ENCODE results near the gene COL6A1. TPM values are rescaled to one million over a fixed set of nuclear protein-coding genes. Genes with fewer than 3 reads are reported as not detected.

COL6A1 gene
- total RNA-seq, 1 experiment from 2014 or later: 87.5 TPM

GRCh38 chr21:45976701-45977311 is 4.8 kb upstream of the COL6A1 start:
- ChIA-PET CTCF (no interaction called here), RAD21 (ENCODE audit: low non-redundant PET in 1 of 2, low total read pairs in 2 of 2, uncharacterized antibody in 2 of 2, unreplicated experiment in 2 of 2) (no interaction called here), POLR2A (no interaction called here)
- Histone ChIP-seq H3K9ac (ENCODE audit: low read length) (no peak overlapping the region), H3K4me2 (ENCODE audit: low read length) (no peak overlapping the region), H3K27ac (ENCODE audit: low read depth, low read length) (no peak overlapping the region), H3K9me2 (ENCODE audit: insufficient read depth) (no peaks in the 10 kb centered on the region), H3K9me3 (ENCODE audit: control insufficient read depth in 1 of 2, insufficient read depth in 1 of 2, low read depth in 1 of 2, low read length in 2 of 2) (no peaks in the 10 kb centered on the region), H3K27me3 (ENCODE audit: insufficient read depth, low read length) (no peaks in the 10 kb centered on the region), H4K20me1 (ENCODE audit: insufficient read depth) (no peaks in the 10 kb centered on the region), H3K4me3 (replicated peaks in 1 of 2; ENCODE audit: low read depth in 1 of 2, low read length in 2 of 2) (no peak overlapping the region), H3K36me3 (ENCODE audit: control insufficient read depth in 1 of 2, insufficient read depth in 2 of 2, low read length in 2 of 2) (no peaks in the 10 kb centered on the region), H3K79me2 (ENCODE audit: insufficient read depth, low read length) (no peaks in the 10 kb centered on the region), H2AFZ (ENCODE audit: low read depth, low read length, poor library complexity, severe bottlenecking) (no peak overlapping the region), H3K4me1 (ENCODE audit: control insufficient read depth in 1 of 2, insufficient read depth in 2 of 2, low read length in 2 of 2) (peaks cover 27 to 52% of the 10 kb centered on the region in 2 experiments)
- DNase-seq (ENCODE audit: low read depth, low spot score) (no peak), ATAC-seq (no peak)
- TF ChIP-seq REST (IDR thresholded peaks at IDR 0.05; ENCODE audit: low read depth) (no peak), ZBTB33 (IDR thresholded peaks at IDR 0.05; ENCODE audit: extremely low read depth, insufficient replicate concordance, low read length) (no peak), CBX3 (IDR thresholded peaks at IDR 0.05; ENCODE audit: low read depth) (no peak), ATF3 (IDR thresholded peaks at IDR 0.05) (no peak), ZFX (IDR thresholded peaks at IDR 0.05) (no peak), RAD21 (IDR thresholded peaks at IDR 0.05; ENCODE audit: low read depth) (no peak), EZH2phosphoT487 (IDR thresholded peaks at IDR 0.05; ENCODE audit: borderline replicate concordance) (no peak), CTCF (IDR thresholded peaks at IDR 0.05 in 2 of 3, conservative IDR thresholded peaks at IDR 0.05 in 1 of 3; ENCODE audit: borderline replicate concordance in 1 of 3, insufficient read depth in 1 of 3, low read depth in 2 of 3, low read length in 2 of 3) (no peak), CEBPB (IDR thresholded peaks at IDR 0.05; ENCODE audit: low read depth) (no peak), MAX (IDR thresholded peaks at IDR 0.05) (no peak), EGR1 (IDR thresholded peaks at IDR 0.05; ENCODE audit: low read depth) (no peak), FOSL1 (IDR thresholded peaks at IDR 0.05; ENCODE audit: low read depth) (no peak), EZH2 (IDR thresholded peaks at IDR 0.05) (no peak), YY1 (IDR thresholded peaks at IDR 0.05; ENCODE audit: extremely low read depth, insufficient replicate concordance, low read depth, low read length) (no peak), POLR2AphosphoS5 (IDR thresholded peaks at IDR 0.05; ENCODE audit: low read depth, low read length) (no peak)
- BruUV-seq (replicated peaks): no TSS peak
- intact Hi-C loops (cut with micrococcal nuclease): loop anchor here (10.0 kb wide), 1 partner anchor 348 kb away; the partner anchor contains the start of genes C21orf58 and PCNT
